Stimulated activated CD4-positive, alpha-beta T cell treated with anti-CD3 and anti-CD28 coated beads, Interleukin-4, amount 100 ng/mL, for 4 hours (primary cell): ENCODE measurements around the gene TFEB.

ENCODE experiments used
- DNase-seq, 2 experiments: peaks; one replicate each; pipeline ENCODE4 v3.0.0-alpha.2; 2020

TFEB gene

GRCh38 chr6:41736800-41737555 is 1.6 kb upstream of the TFEB start:
- DNase-seq, result no peak

- DNase-seq, result no peak
Measured at GRCh38 chr6:41736186-41736733, 852 bp upstream of the TFEB start.

- DNase-seq, result peak; percentile 65 to 66
Measured at GRCh38 chr6:41734666-41735426, 562 bp downstream of the TFEB start.

- peak; percentile 51 to 62 for DNase-seq
Measured at GRCh38 chr6:41733707-41734665, 1.4 kb downstream of the TFEB start.

GRCh38 chr6:41733360-41733706 is 2.1 kb downstream of the TFEB start:
- no peak for DNase-seq

- peak; percentile 36 to 54 for DNase-seq
Measured at GRCh38 chr6:41732591-41733359, 2.6 kb downstream of the TFEB start.

- no peak for DNase-seq
Measured at GRCh38 chr6:41732149-41732548, 3.3 kb downstream of the TFEB start.

- DNase-seq, result no peak
Measured at GRCh38 chr6:41731561-41732086, 3.8 kb downstream of the TFEB start.

- no peak for DNase-seq
Measured at GRCh38 chr6:41730531-41731436, 4.6 kb downstream of the TFEB start.

- DNase-seq, result no peak
Measured at GRCh38 chr6:41729624-41730023, 5.8 kb downstream of the TFEB start.

- DNase-seq, result no peak
Measured at GRCh38 chr6:41728954-41729353, 6.5 kb downstream of the TFEB start.

GRCh38 chr6:41728073-41728936 is 7.1 kb downstream of the TFEB start:
- no peak for DNase-seq

- no peak for DNase-seq
Measured at GRCh38 chr6:41727705-41728072, 7.7 kb downstream of the TFEB start.

GRCh38 chr6:41726876-41727275 is 8.5 kb downstream of the TFEB start:
- no peak for DNase-seq

- DNase-seq, result no peak
Measured at GRCh38 chr6:41724586-41725501, 10.6 kb downstream of the TFEB start.

- DNase-seq, result no peak
Measured at GRCh38 chr6:41724228-41724580, 11.2 kb downstream of the TFEB start.

- DNase-seq, result no peak
Measured at GRCh38 chr6:41723530-41724227, 11.7 kb downstream of the TFEB start.

- no peak for DNase-seq
Measured at GRCh38 chr6:41722969-41723529, 12.4 kb downstream of the TFEB start.
